GM21360 (cell line): ENCODE measurements around the gene SUPV3L1.

Source experiments
- ATAC-seq: cut with Tn5 transposase; IDR thresholded peaks from one replicate; pipeline ENCODE4 v1.9.1; 2021; ENCODE audit warnings: mild to moderate bottlenecking, moderate library complexity; ENCODE audit not compliant: unreplicated experiment

The SUPV3L1 gene

DNA sequence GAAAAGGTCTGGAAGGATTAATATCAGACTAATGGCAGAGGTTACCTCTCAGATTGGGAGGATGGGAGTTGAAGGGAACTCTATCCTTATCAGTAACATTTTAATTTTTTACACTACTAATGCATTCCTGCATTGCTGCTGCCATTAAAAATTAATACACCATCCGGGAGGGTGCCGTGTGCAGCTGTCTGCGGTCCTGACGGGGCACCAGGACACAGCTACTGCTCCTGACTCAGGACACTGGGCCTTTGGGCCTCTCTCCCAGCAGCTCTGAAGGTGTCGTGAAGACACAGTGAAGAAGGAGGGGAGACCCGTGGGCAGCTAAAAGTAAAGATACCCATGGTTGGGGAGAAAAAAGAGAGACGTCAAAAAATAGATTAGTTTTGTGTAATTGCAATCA lies 74.8 kb downstream of the SUPV3L1 start:
- no peak for ATAC-seq
